Activated T-cell treated with anti-CD3 and anti-CD28 coated beads, Interleukin-2, amount 50 U/mL, for 1 hour (primary cell): ENCODE data around the gene LTB4R2.
A peak's percentile ranks its signal among the peaks of the same experiment; 100 is the strongest.

ENCODE experiments used
- DNase-seq: peaks from one replicate; pipeline ENCODE4 v3.0.0-alpha.2; 2020

LTB4R2 gene

DNA sequence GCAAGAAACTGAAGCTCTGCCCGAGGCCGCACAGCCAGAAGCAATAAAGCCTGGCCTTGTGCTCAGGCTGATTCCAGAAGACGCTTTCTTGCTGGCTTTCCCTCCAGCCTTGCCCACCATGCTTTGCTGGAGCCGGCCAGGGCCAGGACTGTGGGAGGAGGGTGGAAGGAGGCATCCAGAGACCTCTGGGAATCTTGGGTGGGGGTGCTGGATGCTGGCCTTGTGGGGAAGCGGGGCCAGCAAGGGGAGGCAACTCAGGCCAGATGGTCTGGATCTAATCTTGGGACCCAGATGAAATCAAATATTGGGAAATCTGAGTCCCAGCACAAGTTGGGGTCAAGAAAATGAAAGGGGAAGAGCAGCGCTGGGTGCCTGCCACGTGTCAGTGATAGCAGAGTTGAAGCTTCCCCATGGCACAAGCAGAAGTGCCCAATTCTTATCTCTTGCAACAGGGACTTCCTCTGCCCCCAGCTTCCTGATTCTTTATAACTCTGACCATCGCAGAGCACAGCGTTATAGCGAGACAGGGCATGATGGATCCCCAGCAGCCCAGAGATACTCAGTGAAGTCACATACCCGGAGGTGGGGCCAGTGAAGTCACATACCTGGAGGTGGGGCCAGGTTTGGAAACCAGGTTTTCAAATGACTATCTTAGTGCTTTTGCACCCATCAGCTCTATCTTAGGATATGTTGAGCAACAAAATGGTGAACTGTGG lies 32.2 kb upstream of the LTB4R2 start:
- no peak for DNase-seq

DNA sequence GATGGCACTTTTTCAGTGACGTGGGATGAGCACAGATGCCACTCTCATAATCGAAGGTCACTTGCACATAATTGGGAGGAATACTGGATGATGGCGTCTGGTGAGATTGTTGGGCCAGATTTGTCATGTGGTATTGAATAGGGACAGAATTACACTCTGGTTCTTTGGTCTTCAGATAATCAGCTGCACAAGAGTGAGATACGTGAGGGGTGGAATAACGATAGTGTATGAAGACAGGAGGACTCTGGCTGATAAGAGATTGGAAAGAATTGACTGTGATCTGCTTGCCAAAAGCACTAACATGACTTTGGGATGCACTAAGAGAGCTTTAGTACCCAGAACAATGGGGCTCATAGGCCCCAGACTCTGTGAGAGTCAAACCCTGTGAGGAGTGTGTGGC lies 31.5 kb upstream of the LTB4R2 start:
- no peak for DNase-seq

DNA sequence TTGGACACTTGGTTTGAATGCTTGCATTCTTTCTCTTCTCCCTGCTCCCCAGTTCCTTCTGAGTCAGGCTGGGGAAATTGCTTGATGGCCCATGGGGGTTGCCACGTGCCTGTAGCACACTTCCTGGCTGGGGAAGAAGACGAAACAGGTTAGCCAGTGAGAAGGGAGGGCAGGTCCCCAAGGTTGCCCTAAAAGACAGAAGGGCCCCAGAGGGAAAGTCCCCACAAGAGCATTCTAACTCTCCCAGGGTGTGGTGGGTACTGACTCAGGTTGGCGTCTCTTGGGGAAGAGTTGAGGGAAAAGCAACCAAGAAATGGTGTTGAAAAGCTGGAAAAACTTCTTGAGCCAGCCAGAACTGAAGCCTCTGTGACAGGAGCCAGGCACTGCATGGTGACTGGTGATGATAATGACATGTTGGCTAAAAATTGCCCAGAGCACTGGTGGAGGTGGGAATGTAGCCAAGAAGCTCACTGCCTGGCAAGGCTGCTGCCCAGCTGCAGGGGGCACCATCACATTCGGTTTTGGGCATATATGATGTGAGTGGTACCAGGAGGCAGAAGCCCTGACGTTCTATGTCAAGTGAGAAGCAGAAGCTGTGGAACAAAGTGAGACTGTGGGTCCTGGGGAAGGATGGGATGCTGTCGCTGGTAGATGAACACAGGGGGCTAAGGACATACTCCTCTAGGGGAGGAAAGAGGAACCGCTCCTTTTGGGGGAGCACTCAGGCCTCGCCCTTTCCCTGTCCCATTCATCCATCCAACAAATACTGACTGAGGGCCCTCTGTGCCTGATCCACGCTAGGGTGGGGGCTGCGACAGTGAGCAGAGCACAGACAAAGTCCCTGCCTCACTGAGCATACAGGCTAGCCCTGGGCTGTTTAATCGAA lies 30.4 kb upstream of the LTB4R2 start:
- DNase-seq: peak; percentile 53

GRCh38 chr14:24280797-24281460 lies 29.0 kb upstream of the LTB4R2 start:
- DNase-seq: no peak

- no peak for DNase-seq
These were observed 28.3 kb upstream of the LTB4R2 start for GRCh38 chr14:24281636-24282035.

- DNase-seq: no peak
These were observed 27.2 kb upstream of the LTB4R2 start for GRCh38 chr14:24282736-24283135.

DNA sequence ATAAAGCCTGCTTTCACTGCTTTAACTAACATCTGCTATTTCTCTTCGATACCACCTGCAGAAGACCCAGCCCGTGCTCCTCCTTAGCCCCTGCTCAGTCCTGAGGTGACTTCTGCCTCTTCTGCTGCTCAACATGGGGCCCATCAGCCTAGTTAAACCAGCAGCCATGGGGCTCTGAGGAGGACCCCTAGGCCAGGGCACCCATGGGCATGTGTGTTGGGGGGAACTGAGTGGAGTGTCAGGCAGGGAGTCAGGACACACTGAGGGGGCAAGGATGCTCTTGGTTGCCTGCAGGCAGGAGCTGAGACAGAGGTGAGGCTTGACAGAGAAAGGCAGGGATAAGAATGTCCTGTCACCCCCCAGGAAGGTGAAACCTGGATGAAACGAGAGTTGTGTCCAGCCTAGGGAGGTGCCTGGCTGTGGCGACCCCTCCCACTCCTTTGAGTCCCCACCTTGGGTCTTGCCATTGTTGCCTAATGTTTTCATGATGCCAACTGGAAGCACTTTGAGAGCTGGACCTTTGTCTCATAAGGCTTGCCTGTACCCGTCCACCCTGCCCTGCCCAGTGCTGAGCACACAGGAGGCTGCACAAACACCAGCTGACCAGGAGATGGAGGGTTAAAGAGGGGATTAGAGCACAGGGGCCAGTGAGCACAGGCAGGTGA lies 26.0 kb upstream of the LTB4R2 start:
- DNase-seq: no peak

DNA sequence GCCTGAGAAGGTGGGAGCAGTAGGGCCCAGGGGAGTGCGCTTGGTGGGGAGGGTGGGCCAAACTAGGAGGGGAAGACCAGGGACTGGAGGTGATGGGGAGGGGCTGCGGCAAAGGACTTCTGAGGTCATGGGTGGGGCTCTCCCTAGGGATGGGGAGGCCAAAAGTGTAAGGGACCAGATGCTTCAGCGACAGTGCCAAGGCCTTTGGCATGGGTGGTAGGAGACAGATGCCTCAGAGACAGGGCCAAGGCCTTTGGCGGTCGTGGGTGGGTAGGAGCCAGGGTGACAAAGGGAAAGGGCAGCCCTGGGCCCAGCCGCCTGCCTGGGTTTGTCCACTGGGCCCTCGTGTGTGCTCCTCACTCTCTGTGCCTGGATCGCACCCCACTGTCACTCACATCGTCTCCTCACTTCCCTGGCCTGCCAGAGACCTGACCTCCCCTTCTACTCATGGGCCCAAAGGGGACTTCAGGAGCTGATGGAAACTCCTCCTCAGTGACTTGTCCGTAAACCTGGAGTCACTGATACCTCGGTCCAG lies 25.4 kb upstream of the LTB4R2 start:
- DNase-seq: no peak

- DNase-seq: no peak
These were observed 24.6 kb upstream of the LTB4R2 start for GRCh38 chr14:24285351-24285750.

DNA sequence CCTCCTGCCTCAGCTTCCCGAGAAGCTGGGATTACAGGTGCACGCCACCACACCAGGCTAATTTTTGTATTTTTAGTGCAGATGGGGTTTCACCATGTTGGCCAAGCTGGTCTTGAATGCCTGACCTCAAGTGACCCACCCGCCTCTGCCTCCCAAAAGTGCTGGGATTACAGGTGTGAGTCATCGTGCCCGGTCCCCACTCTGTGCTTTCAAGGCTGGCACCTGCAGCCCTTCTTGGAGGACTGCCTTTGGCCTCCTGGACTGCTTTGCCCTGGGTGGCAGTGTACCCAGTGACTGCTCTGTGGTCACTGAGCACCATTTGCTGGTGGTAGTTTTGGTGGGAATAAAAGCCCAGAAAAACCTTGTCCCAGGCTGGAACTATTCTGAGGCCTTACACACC lies 22.9 kb upstream of the LTB4R2 start:
- DNase-seq: no peak

DNA sequence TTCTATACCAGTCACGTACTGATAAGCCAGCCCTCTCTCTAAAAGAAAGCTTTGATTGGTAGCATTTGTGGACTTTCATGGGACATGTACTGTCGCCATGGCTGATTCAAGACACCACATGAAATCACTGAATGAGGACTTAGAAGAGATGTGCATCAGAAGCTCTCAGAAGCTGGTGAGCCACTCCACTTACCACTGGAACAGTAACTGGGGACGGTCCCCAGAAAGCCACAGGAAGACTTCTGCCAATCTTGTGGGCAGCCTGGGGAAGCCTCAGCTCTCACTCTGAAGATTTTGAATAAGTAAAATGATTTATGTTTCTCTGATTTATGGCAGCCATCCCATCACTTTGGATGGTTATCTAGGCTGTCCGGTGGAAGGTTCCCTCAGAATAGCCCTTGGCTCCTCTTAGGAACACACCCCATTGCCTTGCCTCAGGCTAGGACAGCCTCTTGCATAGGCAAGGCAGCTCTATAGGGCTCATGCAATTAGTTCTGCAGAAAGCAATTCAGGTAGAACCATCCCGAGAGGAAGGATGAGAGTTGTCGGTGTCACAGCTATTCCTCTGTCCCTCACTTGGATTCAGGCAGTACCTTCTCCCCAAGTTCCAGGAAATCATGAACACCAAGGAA lies 20.2 kb upstream of the LTB4R2 start:
- DNase-seq: no peak

- DNase-seq: no peak
These were observed 19.2 kb upstream of the LTB4R2 start for GRCh38 chr14:24290746-24291145.

GRCh38 chr14:24291446-24292117 lies 18.4 kb upstream of the LTB4R2 start:
- DNase-seq: no peak

DNA sequence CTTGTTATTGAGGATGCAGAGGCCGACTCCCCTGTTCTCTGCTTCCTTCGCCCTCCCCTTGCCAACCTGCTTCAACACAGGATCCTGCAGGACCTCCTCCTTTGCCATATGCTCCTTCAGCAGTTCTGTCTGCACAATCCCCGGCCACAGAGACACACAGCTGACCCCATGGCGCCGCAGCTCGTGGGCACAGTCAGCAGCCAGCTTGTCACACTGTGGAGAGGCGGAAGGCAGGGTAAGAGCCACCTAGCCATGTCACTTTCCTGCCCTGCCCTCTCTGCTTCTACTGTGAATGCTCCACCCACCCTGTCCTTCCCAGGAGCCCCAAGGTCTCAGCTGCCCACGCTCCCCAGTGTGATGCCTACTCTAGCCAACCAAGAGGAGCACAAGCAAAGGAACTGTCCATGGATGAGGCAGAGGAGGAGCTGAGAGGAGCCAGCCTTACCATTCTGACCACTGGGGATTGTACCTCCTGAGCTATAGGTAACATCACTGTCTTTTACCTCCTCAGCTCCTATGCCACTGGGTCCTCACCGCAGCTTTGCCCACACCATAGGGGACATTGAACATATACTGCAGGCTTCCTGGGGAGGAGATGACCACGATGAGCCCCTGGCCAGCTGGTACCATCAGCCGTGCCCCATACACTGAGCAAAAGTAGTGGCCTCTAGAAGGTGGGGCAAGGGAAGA lies 17.7 kb upstream of the LTB4R2 start:
- DNase-seq: no peak

- DNase-seq: no peak
These were observed 16.4 kb upstream of the LTB4R2 start for GRCh38 chr14:24293525-24293924.

- DNase-seq: peak; percentile 68
These were observed 13.4 kb upstream of the LTB4R2 start for GRCh38 chr14:24296341-24297157.

- no peak for DNase-seq
These were observed 12.6 kb upstream of the LTB4R2 start for GRCh38 chr14:24297190-24297964.

DNA sequence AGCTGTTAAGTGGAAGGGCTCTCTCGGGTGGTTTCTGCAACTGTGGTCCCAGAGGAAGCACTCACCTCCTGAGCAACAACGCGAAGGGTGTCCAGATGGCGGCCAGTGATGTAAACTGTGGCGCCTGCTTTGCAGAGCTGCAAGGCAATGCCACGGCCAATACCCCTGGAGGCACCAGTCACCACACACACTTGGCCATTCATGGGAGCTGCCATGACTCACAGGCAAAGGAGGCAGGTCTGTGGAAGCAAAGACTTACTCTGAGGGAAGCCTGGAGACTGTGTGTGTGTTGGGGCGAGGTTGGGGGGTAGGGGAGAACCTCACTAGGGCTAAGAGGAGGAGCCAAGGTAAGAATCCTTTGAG lies 11.1 kb upstream of the LTB4R2 start:
- DNase-seq: no peak
